A549 (cell line): ENCODE results near the gene SHC4. TPM values are rescaled to one million over a fixed set of nuclear protein-coding genes. Genes with fewer than 3 reads are reported as not detected.

ENCODE experiments used
- ATAC-seq, 2 experiments: fragments of 200-7000 bp in 1 of 2; fragments of >200 bp in 1 of 2; cut with Nextera tagmentation in 1 of 2; cut with Tn5 transposase in 1 of 2; 3 replicates each; pipeline versions ENCODE4 v1.8.0 to v1.9.1; 2018 to 2020; ENCODE audit warnings: mild to moderate bottlenecking in 1 of 2, moderate library complexity in 1 of 2
- CTCF ChIA-PET: fragments of 300-600 bp; sonication (Branson Sonifier 250); formaldehyde crosslinking; extraction: SDS; loops from one replicate; lab custom pipeline; 2021; ENCODE audit warnings: antibody characterized with exemption, inconsistent platforms; lab: Yijun Ruan, JAX
- POLR2A ChIA-PET: fragments of 350-600 bp; formaldehyde crosslinking; extraction: SDS; loops from one replicate; lab custom pipeline; 2021; ENCODE audit warnings: antibody characterized with exemption, inconsistent platforms; lab: Yijun Ruan, JAX
- DNase-seq, 2 experiments: peaks; one replicate each; pipeline versions ENCODE4 v3.0.0 to v3.0.0-alpha.2; 2011 to 2016; ENCODE audit warnings: low read depth in 1 of 2, low spot score in 1 of 2
- FAIRE-seq: peaks from 2 replicates; lab custom pipeline; 2011; peaks lifted over from hg19 to GRCh38; lab: Jason Lieb, UNC
- H3K27ac ChIP-seq, 2 experiments: fragments of >200 bp; sonication (Bioruptor Twin); formaldehyde crosslinking; 3 replicates each; pipeline ENCODE4 v1.5.1; 2016 to 2017
- H3K4me1 ChIP-seq: fragments of >200 bp; sonication (Bioruptor Twin); formaldehyde crosslinking; 3 replicates; pipeline ENCODE4 v1.6.1; 2016
- H3K4me2 ChIP-seq: fragments of >200 bp; sonication (Bioruptor Twin); formaldehyde crosslinking; 3 replicates; pipeline ENCODE4 v1.6.1; 2016
- H3K4me3 ChIP-seq: fragments of >200 bp; sonication (Bioruptor Twin); formaldehyde crosslinking; 3 replicates; pipeline ENCODE4 v1.5.1; 2016
- H3K9me3 ChIP-seq: fragments of >200 bp; sonication (Bioruptor Twin); formaldehyde crosslinking; 3 replicates; pipeline ENCODE4 v1.6.1; 2016
- BCL3 ChIP-seq: fragments of >200 bp; sonication (Bioruptor Twin); formaldehyde crosslinking; IDR thresholded peaks from 3 replicates; pipeline ENCODE4 v1.6.1; 2016
- BHLHE40 ChIP-seq: IDR thresholded peaks from 2 replicates; pipeline ENCODE4 v1.6.1; 2012; ENCODE audit warnings: low read depth, low read length, inconsistent platforms
- CBX2 ChIP-seq: fragments of 200-600 bp; sonication (generic); IDR thresholded peaks from 2 replicates; pipeline ENCODE4 v1.6.1; 2016; ENCODE audit warnings: low read depth, mild to moderate bottlenecking, borderline replicate concordance
- CEBPB ChIP-seq, 2 experiments: fragments of >200 bp in 1 of 2; sonication (Bioruptor Twin) in 1 of 2; formaldehyde crosslinking in 1 of 2; IDR thresholded peaks; 2 replicates each; pipeline ENCODE4 v1.6.1; 2012 to 2016
- EHF ChIP-seq: fragments of 250-450 bp; sonication (Bioruptor Pico); IDR thresholded peaks from 2 replicates; pipeline ENCODE4 v1.5.0; 2020; ENCODE audit warnings: mild to moderate bottlenecking
- EHMT2 ChIP-seq: fragments of 200-600 bp; sonication (generic); IDR thresholded peaks from 2 replicates; pipeline ENCODE4 v1.6.1; 2016; ENCODE audit warnings: antibody characterized with exemption, low read depth, mild to moderate bottlenecking, moderate library complexity
- EP300 ChIP-seq, 2 experiments: fragments of >200 bp; sonication (Bioruptor Twin); formaldehyde crosslinking; IDR thresholded peaks; 2 replicates in 1 of 2; 3 replicates in 1 of 2; pipeline ENCODE4 v1.6.1; 2016 to 2017
- HEYL ChIP-seq: fragments of 250-450 bp; sonication (Bioruptor Pico); IDR thresholded peaks from 2 replicates; pipeline ENCODE4 v1.8.0; 2021; ENCODE audit warnings: mild to moderate bottlenecking, moderate library complexity
- HMGXB4 ChIP-seq: fragments of 250-450 bp; sonication (Bioruptor Pico); IDR thresholded peaks from 2 replicates; pipeline ENCODE4 v1.5.0; 2021; ENCODE audit warnings: mild to moderate bottlenecking, moderate library complexity, borderline replicate concordance
- HOXA7 ChIP-seq: fragments of 250-450 bp; sonication (Bioruptor Pico); IDR thresholded peaks from 2 replicates; pipeline ENCODE4 v1.5.0; 2020; ENCODE audit warnings: mild to moderate bottlenecking, moderate library complexity
- HOXB5 ChIP-seq: fragments of 250-450 bp; sonication (Bioruptor Pico); IDR thresholded peaks from 2 replicates; pipeline ENCODE4 v1.5.0; 2020; ENCODE audit warnings: mild to moderate bottlenecking, moderate library complexity
- JUNB ChIP-seq: fragments of >200 bp; sonication (Bioruptor Twin); formaldehyde crosslinking; IDR thresholded peaks from 2 replicates; pipeline ENCODE4 v1.6.1; 2016
- KDM1A ChIP-seq: fragments of 200-600 bp; sonication (generic); IDR thresholded peaks from 2 replicates; pipeline ENCODE4 v1.6.1; 2016; ENCODE audit warnings: low read depth, mild to moderate bottlenecking
- MAZ ChIP-seq: fragments of 150-350 bp; IDR thresholded peaks from 2 replicates; pipeline ENCODE4 v1.6.1; 2014; ENCODE audit warnings: antibody characterized with exemption, low read depth, low read length, borderline replicate concordance
- MYC ChIP-seq: IDR thresholded peaks from 2 replicates; pipeline ENCODE4 v1.6.1; 2012; ENCODE audit warnings: mild to moderate bottlenecking, inconsistent platforms, low read length, improper control_type of control experiment, borderline replicate concordance
- NPAS2 ChIP-seq: fragments of 250-450 bp; sonication (Bioruptor Pico); IDR thresholded peaks from 2 replicates; pipeline ENCODE4 v1.8.0; 2022; ENCODE audit warnings: mild to moderate bottlenecking, moderate library complexity, borderline replicate concordance
- PBX3 ChIP-seq: IDR thresholded peaks from 2 replicates; pipeline ENCODE4 v1.6.1; 2012
- POLR2AphosphoS2 ChIP-seq: conservative IDR thresholded peaks from 2 replicates; pipeline ENCODE4 v1.6.1; 2012; ENCODE audit warnings: low read length, improper control_type of control experiment, inconsistent platforms
- RAD21 ChIP-seq, 2 experiments: fragments of >200 bp in 1 of 2; sonication (Bioruptor Twin) in 1 of 2; formaldehyde crosslinking in 1 of 2; IDR thresholded peaks in 1 of 2; conservative IDR thresholded peaks in 1 of 2; 2 replicates in 1 of 2; 3 replicates in 1 of 2; pipeline ENCODE4 v1.6.1; 2012 to 2018; ENCODE audit warnings: inconsistent platforms in 1 of 2
- RARB ChIP-seq: fragments of 250-450 bp; sonication (Bioruptor Pico); IDR thresholded peaks from 2 replicates; pipeline ENCODE4 v1.8.0; 2021; ENCODE audit warnings: mild to moderate bottlenecking, moderate library complexity
- SREBF2 ChIP-seq: fragments of 450-650 bp; IDR thresholded peaks from 2 replicates; pipeline ENCODE4 v1.6.1; 2014; ENCODE audit warnings: mild to moderate bottlenecking, moderate library complexity
- TP53 ChIP-seq: fragments of 250-450 bp; sonication (Bioruptor Pico); IDR thresholded peaks from 2 replicates; pipeline ENCODE4 v1.5.0; 2021; ENCODE audit warnings: mild to moderate bottlenecking, moderate library complexity
- ZC3H11A ChIP-seq: fragments of 450-650 bp; IDR thresholded peaks from 2 replicates; pipeline ENCODE4 v1.6.1; 2014; ENCODE audit warnings: antibody characterized with exemption, mild to moderate bottlenecking
- WGBS: methylation state at CpG from one replicate; pipeline ENCODE4 v1.1.6; 2017; ENCODE audit errors: missing lambda C conversion rate; 5-methylcytosine and 5-hydroxymethylcytosine counted together
- polyA plus RNA-seq, 4 experiments: library from polyadenylated mRNA; depleted of rRNA in 3 of 4; stranded (reverse); fragments of >200 nt; fragmentation: RNase III in 1 of 4; extraction: RNeasy Plus Mini Kit Qiagen cat#74134 plus additional on column Dnase treatment in 1 of 4; gene quantifications; 2 replicates in 3 of 4; 3 replicates in 1 of 4; pipeline ENCODE4 v1.2.3, GENCODE V29; 2011 to 2017

SHC4 gene
- polyA plus RNA-seq, 2 of the 4 experiments (the other 2 are of a cell fraction): 0.08 to 0.16 TPM

GRCh38 chr15:48916721-48917120 lies 47.0 kb downstream of the SHC4 start:
- TF ChIP-seq HOXA7 (CRISPR knock-in tag) (no peak), HEYL (no peak), KDM1A (no peak)
- Histone ChIP-seq H3K4me1 (0 out of 3 replicates have a peak, but pooled peaks cover 4% of the 10 kb centered on the region), H3K27ac (no peak overlapping the region), H3K9me3 (no peaks in the 10 kb centered on the region), H3K4me2 (no peak overlapping the region), H3K4me3 (no peak overlapping the region)
- ChIA-PET POLR2A (no interaction called here), CTCF (interaction anchor here (1.5 kb wide), 1 partner anchor 41 kb away, joined by 3 read pairs; no protein-coding TSS in a partner anchor)
- no peak for FAIRE-seq
- DNase-seq: no peak
- 30% methylated on average over 3 of the region's 3 CpGs for WGBS
- ATAC-seq: no peak

GRCh38 chr15:48915861-48916260 lies 47.9 kb downstream of the SHC4 start:
- Histone ChIP-seq H3K4me3 (no peak overlapping the region), H3K27ac (no peak overlapping the region), H3K9me3 (no peaks in the 10 kb centered on the region), H3K4me1 (0 out of 3 replicates have a peak, but pooled peaks cover 4% of the 10 kb centered on the region), H3K4me2 (no peak overlapping the region)
- ChIA-PET POLR2A (no interaction called here), CTCF (interaction anchor here (1.5 kb wide), 1 partner anchor 41 kb away, joined by 3 read pairs; no protein-coding TSS in a partner anchor)
- FAIRE-seq (no peak), DNase-seq (no peak), ATAC-seq (no peak)
- 63% methylated on average over 3 of the region's 3 CpGs for WGBS
- no peak for TF ChIP-seq BCL3
- TF ChIP-seq HMGXB4 (CRISPR knock-in tag): no peak
- no peak for TF ChIP-seq KDM1A
- no peak for TF ChIP-seq EHMT2
- TF ChIP-seq CBX2: no peak
- no peak for TF ChIP-seq POLR2AphosphoS2
- no peak for TF ChIP-seq PBX3
- TF ChIP-seq, all 56 proteins: peak for 0

GRCh38 chr15:48914717-48915116 lies 49.0 kb downstream of the SHC4 start:
- H3K27ac ChIP-seq: no peak overlapping the region
- TF ChIP-seq EHMT2 (no peak), HOXB5 (CRISPR knock-in tag) (no peak), EP300 (IDR thresholded peaks at IDR 0.05) (no peak), PBX3 (no peak), RARB (no peak), SREBF2 (no peak), MAZ (no peak), RAD21 (conservative IDR thresholded peaks at IDR 0.05 in 1 of 2, IDR thresholded peaks at IDR 0.05 in 1 of 2) (no peak), JUNB (no peak), ZC3H11A (no peak), TP53 (no peak), MYC (no peak), BHLHE40 (no peak), EHF (CRISPR knock-in tag) (no peak), NPAS2 (CRISPR knock-in tag) (no peak), CEBPB (IDR thresholded peaks at IDR 0.05) (no peak)
- CTCF ChIA-PET: no interaction called here
- POLR2A ChIA-PET: no interaction called here
- WGBS: 90% methylated on average over 3 of the region's 3 CpGs
- ATAC-seq: no peak
- H3K4me2 ChIP-seq: no peak overlapping the region
- no peak for FAIRE-seq
- DNase-seq: no peak
- H3K9me3 ChIP-seq: no peaks in the 10 kb centered on the region
- 0 out of 3 replicates have a peak, but pooled peaks cover 4% of the 10 kb centered on the region for H3K4me1 ChIP-seq
- H3K4me3 ChIP-seq: no peak overlapping the region
